RWPE2 (cell line): ENCODE measurements around the gene FAM204A.

Experiments
- ATAC-seq: fragments of 200-7000 bp; cut with Tn5 transposase; 3 replicates; pipeline ENCODE4 v1.9.1; 2021; ENCODE audit warnings: low read depth
- DNase-seq: peaks from one replicate; pipeline ENCODE4 v3.0.0-alpha.2; 2020; ENCODE audit warnings: low spot score
- H3K27ac ChIP-seq: fragments of 450-650 bp; 2 replicates; pipeline ENCODE4 v1.5.1; 2017; ENCODE audit warnings: mild to moderate bottlenecking; ENCODE audit not compliant: poor library complexity, severe bottlenecking
- H3K27me3 ChIP-seq: fragments of 250-450 bp; sonication (Bioruptor Pico); 2 replicates; pipeline ENCODE4 v1.5.1; 2021; ENCODE audit warnings: mild to moderate bottlenecking, moderate library complexity; ENCODE audit not compliant: insufficient read depth, poor library complexity, severe bottlenecking
- H3K36me3 ChIP-seq: fragments of 250-450 bp; sonication (Bioruptor Pico); 2 replicates; pipeline ENCODE4 v1.5.1; 2020; ENCODE audit warnings: low read depth, mild to moderate bottlenecking, moderate library complexity
- H3K4me1 ChIP-seq: fragments of 250-450 bp; sonication (Bioruptor Pico); 2 replicates; pipeline ENCODE4 v1.5.1; 2021; ENCODE audit warnings: mild to moderate bottlenecking, moderate library complexity; ENCODE audit not compliant: insufficient read depth, poor library complexity, severe bottlenecking
- H3K4me3 ChIP-seq: fragments of 250-450 bp; sonication (Bioruptor Pico); 2 replicates; pipeline ENCODE4 v1.5.1; 2021; ENCODE audit warnings: mild to moderate bottlenecking, moderate library complexity; ENCODE audit not compliant: severe bottlenecking
- H3K9me3 ChIP-seq: fragments of 250-450 bp; sonication (Bioruptor Pico); 2 replicates; pipeline ENCODE4 v1.5.1; 2021; ENCODE audit warnings: mild to moderate bottlenecking, moderate library complexity; ENCODE audit not compliant: severe bottlenecking
- CTCF ChIP-seq: fragments of 450-650 bp; IDR thresholded peaks from one replicate; pipeline ENCODE4 v1.5.1; 2017; ENCODE audit warnings: mild to moderate bottlenecking, moderate library complexity; ENCODE audit not compliant: poor library complexity, severe bottlenecking

FAM204A gene

DNA sequence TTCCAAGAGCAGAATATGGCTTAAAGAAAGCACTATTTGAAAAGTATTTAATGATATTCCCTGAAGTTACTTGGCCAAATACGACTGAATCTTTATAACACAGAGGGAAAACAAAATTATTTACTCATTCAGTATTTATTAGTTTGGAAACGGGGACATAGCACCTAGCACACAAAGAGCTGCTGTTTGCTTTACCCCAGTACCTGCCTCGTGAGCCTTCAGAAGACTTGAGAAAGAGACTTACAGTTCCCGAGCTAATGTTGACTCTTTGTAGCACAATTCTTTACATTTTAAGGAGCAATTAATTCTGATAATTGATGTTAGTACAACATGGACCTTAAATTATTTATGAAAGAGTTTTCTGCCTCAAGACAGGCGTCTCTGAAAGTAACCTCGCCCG is 88.7 kb downstream of the FAM204A start:
- H3K27me3 ChIP-seq = no peaks in the 10 kb centered on the region
- H3K9me3 ChIP-seq = no peaks in the 10 kb centered on the region
- no peak for TF ChIP-seq CTCF
- DNase-seq = no peak
- H3K36me3 ChIP-seq = no peaks in the 10 kb centered on the region
- H3K27ac ChIP-seq = no peak overlapping the region
- H3K4me1 ChIP-seq = no peaks in the 10 kb centered on the region
- no peak for ATAC-seq
- no peak overlapping the region for H3K4me3 ChIP-seq

DNA sequence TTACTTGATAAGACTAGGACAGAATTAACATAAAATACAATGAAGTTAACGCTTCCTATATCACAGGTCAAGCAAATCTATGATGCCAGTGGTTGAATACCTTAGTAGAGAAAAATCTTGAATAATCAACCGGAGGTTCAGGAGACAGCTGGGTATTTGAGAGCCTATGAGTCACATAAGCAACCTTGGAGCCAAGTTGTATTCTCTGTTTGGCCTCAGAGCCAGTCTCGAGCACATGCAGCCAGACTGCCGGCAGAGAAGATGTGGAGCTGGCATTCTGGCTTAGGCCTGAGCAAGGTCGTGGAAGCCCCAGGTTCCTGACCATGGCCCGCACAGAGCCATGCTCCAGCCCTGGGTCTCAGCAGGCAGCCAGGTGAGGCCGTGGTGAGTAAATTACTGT is 90.3 kb downstream of the FAM204A start:
- H3K9me3 ChIP-seq = no peaks in the 10 kb centered on the region
- TF ChIP-seq CTCF = no peak
- H3K4me1 ChIP-seq = no peaks in the 10 kb centered on the region
- H3K4me3 ChIP-seq = no peak overlapping the region
- no peak overlapping the region for H3K27ac ChIP-seq
- H3K36me3 ChIP-seq = no peaks in the 10 kb centered on the region
- DNase-seq (no peak), ATAC-seq (peak; percentile 45; the same call in 2 of the 3 replicates)
- no peaks in the 10 kb centered on the region for H3K27me3 ChIP-seq

DNA sequence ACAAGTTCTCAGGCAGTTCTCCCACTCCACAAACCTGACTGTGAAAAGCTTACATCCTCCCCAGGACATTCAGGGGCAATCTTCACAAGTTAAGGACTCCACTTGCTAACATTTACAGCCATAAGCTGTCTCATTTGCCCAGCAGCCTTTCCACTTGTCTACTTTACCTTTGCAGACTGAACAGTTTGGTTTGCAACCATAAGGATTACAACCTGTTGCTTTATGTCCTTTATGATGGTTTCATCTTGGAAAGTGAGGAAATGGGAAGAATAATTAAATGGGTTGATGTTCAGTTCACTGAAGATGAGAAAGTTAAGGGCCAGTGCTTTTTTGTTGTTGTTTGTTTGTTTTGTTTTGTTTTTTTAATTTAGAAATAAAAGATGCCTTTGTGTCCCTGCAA is 92.4 kb downstream of the FAM204A start:
- ATAC-seq (no peak), DNase-seq (no peak)
- Histone ChIP-seq H3K9me3 (no peaks in the 10 kb centered on the region), H3K4me3 (no peak overlapping the region), H3K36me3 (no peaks in the 10 kb centered on the region), H3K27me3 (no peaks in the 10 kb centered on the region), H3K27ac (no peak overlapping the region), H3K4me1 (no peaks in the 10 kb centered on the region)
- TF ChIP-seq CTCF = no peak
